Keratinocyte (primary cell): ENCODE data around the gene FAM228A.

Source experiments
- EZH2 ChIP-seq: IDR thresholded peaks from one replicate; pipeline ENCODE4 v1.6.1; 2012; ENCODE audit warnings: inconsistent platforms, mild to moderate bottlenecking, low read length, moderate library complexity
- TF ChIP-seq, protein P1 (sequence below), 3 experiments: IDR thresholded peaks in 1 of 3; conservative IDR thresholded peaks in 1 of 3; optimal IDR thresholded peaks in 1 of 3; 2 replicates in 2 of 3; 3 replicates in 1 of 3; pipeline versions ENCODE3 to v1.5.1; 2011; ENCODE audit warnings: low read length in 3 of 3, mild to moderate bottlenecking in 3 of 3, moderate library complexity in 2 of 3, control low read depth in 1 of 3, inconsistent platforms in 1 of 3; ENCODE audit not compliant: insufficient read depth in 2 of 3; ENCODE audit errors: extremely low read depth in 1 of 3

DNA sequence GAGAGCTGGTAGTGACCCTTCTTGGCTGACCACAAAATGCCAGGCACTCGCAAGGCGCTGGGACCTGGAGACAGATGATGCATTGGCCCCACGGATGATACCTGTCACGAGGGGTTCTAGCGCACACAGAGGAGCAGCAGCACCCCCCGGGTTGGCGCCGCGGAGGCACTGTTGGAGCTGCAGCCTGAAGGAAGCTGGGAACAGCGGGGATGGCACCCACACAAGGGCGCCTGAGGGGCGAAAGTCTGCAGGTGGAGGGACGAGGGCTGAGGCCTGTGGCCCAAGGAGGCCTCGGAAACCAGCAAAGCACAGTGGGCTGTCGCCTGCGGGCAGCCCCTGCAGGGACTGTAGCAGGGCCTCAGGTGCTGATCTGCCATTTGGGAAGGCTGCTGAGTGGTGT is 33.6 kb downstream of the FAM228A start:
- TF ChIP-seq, protein P1, sequence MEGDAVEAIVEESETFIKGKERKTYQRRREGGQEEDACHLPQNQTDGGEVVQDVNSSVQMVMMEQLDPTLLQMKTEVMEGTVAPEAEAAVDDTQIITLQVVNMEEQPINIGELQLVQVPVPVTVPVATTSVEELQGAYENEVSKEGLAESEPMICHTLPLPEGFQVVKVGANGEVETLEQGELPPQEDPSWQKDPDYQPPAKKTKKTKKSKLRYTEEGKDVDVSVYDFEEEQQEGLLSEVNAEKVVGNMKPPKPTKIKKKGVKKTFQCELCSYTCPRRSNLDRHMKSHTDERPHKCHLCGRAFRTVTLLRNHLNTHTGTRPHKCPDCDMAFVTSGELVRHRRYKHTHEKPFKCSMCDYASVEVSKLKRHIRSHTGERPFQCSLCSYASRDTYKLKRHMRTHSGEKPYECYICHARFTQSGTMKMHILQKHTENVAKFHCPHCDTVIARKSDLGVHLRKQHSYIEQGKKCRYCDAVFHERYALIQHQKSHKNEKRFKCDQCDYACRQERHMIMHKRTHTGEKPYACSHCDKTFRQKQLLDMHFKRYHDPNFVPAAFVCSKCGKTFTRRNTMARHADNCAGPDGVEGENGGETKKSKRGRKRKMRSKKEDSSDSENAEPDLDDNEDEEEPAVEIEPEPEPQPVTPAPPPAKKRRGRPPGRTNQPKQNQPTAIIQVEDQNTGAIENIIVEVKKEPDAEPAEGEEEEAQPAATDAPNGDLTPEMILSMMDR (optimal IDR thresholded peaks at IDR 0.05 in 1 of 3, IDR thresholded peaks at IDR 0.05 in 1 of 3, conservative IDR thresholded peaks at IDR 0.05 in 1 of 3; ENCODE audit: extremely low read depth in 1 of 3, insufficient read depth in 2 of 3, low read length in 3 of 3): no peak
- TF ChIP-seq EZH2: no peak
